ENCODE results near the gene YPEL1. TPM values are rescaled to one million over a fixed set of nuclear protein-coding genes. Genes with fewer than 3 reads are reported as not detected.

Gene YPEL1
- total RNA-seq, 1 donor from 2014 or later = 19.5 TPM

DNA sequence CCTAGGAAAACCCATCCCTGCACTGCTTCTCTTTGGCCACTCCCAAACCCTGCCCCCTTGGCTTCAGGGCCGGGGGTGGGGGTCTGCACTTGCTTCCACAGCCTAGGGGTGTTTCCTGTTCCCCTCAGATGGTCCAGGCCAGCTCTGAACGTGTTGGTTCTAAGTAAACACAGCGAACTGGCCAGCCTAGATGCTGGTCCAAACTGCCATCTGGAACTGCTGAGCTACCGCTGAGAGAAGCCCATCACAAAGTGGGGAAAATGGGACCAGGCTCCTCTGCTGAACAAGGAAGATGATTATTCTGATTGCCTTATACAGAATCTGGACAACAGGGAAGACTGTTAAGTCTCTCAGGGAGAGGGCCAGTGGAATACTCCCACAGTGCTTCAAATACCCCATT, 23.5 kb upstream of the YPEL1 start:
- Mint-ChIP-seq H3K4me1 (peaks cover 17% of the 10 kb centered on the region), H3K9me3 (no peaks in the 10 kb centered on the region), H3K27me3 (ENCODE audit: low read depth) (peaks cover 4% of the 10 kb centered on the region), H3K27ac (ENCODE audit: unreplicated experiment) (no peak overlapping the region), H3K36me3 (ENCODE audit: low read depth) (peaks cover 6% of the 10 kb centered on the region), H3K4me3 (no peak overlapping the region)
- TF ChIP-seq, protein P1, sequence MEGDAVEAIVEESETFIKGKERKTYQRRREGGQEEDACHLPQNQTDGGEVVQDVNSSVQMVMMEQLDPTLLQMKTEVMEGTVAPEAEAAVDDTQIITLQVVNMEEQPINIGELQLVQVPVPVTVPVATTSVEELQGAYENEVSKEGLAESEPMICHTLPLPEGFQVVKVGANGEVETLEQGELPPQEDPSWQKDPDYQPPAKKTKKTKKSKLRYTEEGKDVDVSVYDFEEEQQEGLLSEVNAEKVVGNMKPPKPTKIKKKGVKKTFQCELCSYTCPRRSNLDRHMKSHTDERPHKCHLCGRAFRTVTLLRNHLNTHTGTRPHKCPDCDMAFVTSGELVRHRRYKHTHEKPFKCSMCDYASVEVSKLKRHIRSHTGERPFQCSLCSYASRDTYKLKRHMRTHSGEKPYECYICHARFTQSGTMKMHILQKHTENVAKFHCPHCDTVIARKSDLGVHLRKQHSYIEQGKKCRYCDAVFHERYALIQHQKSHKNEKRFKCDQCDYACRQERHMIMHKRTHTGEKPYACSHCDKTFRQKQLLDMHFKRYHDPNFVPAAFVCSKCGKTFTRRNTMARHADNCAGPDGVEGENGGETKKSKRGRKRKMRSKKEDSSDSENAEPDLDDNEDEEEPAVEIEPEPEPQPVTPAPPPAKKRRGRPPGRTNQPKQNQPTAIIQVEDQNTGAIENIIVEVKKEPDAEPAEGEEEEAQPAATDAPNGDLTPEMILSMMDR (conservative IDR thresholded peaks at IDR 0.05) = no peak
- no peak for DNase-seq (ENCODE audit: low read depth, low spot score)

- H3K9me3 Mint-ChIP-seq = no peaks in the 10 kb centered on the region
- DNase-seq (ENCODE audit: low read depth, low spot score) = no peak
- H3K27me3 Mint-ChIP-seq (ENCODE audit: low read depth) = peaks cover 4% of the 10 kb centered on the region
- H3K36me3 Mint-ChIP-seq (ENCODE audit: low read depth) = peaks cover 6% of the 10 kb centered on the region
- TF ChIP-seq, protein P1 (conservative IDR thresholded peaks at IDR 0.05) = no peak
- peak overlapping the region; percentile 17 for H3K27ac Mint-ChIP-seq (ENCODE audit: unreplicated experiment)
- H3K4me3 Mint-ChIP-seq = peak overlapping the region; percentile 24
- peaks cover 17% of the 10 kb centered on the region for H3K4me1 Mint-ChIP-seq
Measured at GRCh38 chr22:21758091-21758864, 22.7 kb upstream of the YPEL1 start.

GRCh38 chr22:21755851-21756284, 20.3 kb upstream of the YPEL1 start:
- no peak overlapping the region for H3K4me3 Mint-ChIP-seq
- TF ChIP-seq, protein P1 (conservative IDR thresholded peaks at IDR 0.05) = no peak
- no peak for DNase-seq (ENCODE audit: low read depth, low spot score)
- no peak overlapping the region for H3K27ac Mint-ChIP-seq (ENCODE audit: unreplicated experiment)
- no peaks in the 10 kb centered on the region for H3K9me3 Mint-ChIP-seq
- peaks cover 17% of the 10 kb centered on the region for H3K4me1 Mint-ChIP-seq
- peaks cover 4% of the 10 kb centered on the region for H3K27me3 Mint-ChIP-seq (ENCODE audit: low read depth)
- H3K36me3 Mint-ChIP-seq (ENCODE audit: low read depth) = peaks cover 6% of the 10 kb centered on the region

- DNase-seq (ENCODE audit: low read depth, low spot score) = no peak
- H3K27ac Mint-ChIP-seq (ENCODE audit: unreplicated experiment) = no peak overlapping the region
Measured at GRCh38 chr22:21754523-21754922, 18.9 kb upstream of the YPEL1 start.

DNA sequence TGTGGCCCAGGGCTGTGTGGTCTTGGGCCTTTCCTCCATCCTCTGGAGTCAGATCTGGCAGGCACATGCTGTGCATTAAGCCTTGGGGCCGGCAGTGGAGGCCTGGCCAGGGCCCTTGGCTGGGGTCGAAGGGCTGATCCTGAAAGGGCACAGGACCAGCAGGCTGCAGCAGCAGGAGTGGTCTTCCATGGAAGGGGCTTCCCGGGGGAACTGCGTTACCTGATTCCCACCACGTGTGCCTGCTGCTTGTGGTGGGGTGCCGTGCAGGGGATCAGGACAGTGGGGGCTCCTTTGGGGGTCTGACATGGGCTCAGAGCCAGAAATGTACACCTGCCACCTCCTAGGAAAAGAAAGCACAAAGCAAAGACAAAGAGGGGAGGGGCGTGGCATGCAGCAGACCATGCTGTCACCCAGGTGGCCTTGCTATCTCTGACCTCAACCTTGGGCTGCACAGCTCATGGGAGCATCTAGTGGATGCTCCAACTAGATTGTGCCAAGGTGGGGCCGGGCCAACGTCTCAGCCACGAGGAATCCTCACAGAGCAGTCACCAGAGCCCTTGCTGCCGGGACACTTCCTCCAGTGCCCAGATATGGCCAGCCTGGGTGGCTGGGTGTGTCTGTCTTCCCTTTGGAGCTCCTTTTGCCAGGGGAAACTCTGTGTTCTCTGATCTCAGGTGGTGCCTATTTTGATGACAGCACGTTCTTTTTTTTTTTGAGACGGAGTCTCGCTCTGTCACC, 17.9 kb upstream of the YPEL1 start:
- Mint-ChIP-seq H3K4me3 (no peak overlapping the region), H3K27ac (ENCODE audit: unreplicated experiment) (no peak overlapping the region), H3K27me3 (ENCODE audit: low read depth) (peaks cover 4% of the 10 kb centered on the region), H3K4me1 (peaks cover 20% of the 10 kb centered on the region), H3K9me3 (no peaks in the 10 kb centered on the region), H3K36me3 (ENCODE audit: low read depth) (peaks cover 4% of the 10 kb centered on the region)
- no peak for DNase-seq (ENCODE audit: low read depth, low spot score)
- TF ChIP-seq, protein P1 (conservative IDR thresholded peaks at IDR 0.05) = no peak

More at GRCh38 chr22:21754523-21754922, 18.9 kb upstream of the YPEL1 start:
- Mint-ChIP-seq H3K36me3 (ENCODE audit: low read depth) (peaks cover 6% of the 10 kb centered on the region), H3K4me3 (peak overlapping the region; percentile 18), H3K4me1 (peaks cover 17% of the 10 kb centered on the region), H3K27me3 (ENCODE audit: low read depth) (peaks cover 4% of the 10 kb centered on the region), H3K9me3 (no peaks in the 10 kb centered on the region)
- TF ChIP-seq, protein P1 (conservative IDR thresholded peaks at IDR 0.05) = no peak

Data from neural crest cell (in vitro differentiated cells).